Measurements from ENCODE around the gene RASAL2. TPM values are rescaled to one million over a fixed set of nuclear protein-coding genes. Genes with fewer than 3 reads are reported as not detected.

RASAL2 gene
- total and polyA plus RNA-seq, 11 donors: 6.2 to 112 (median 39.9) TPM

GRCh38 chr1:178174539-178174938 is 80.6 kb downstream of the RASAL2 start:
- intact Hi-C loops (cut with DNase I): loop anchor here in 4 of 10 donors (10.0 kb wide), 3 partner anchors 70 to 120 kb away; partner anchors contain the start of gene RASAL2 (in 1 of the 4)
- Histone ChIP-seq H3K4me1 (peaks cover 0 to 43% (median 23%) of the 10 kb centered on the region in 12 donors), H3K27ac (peak overlapping the region in 10 of 12 donors; percentile 5 to 66 (median 38)), H3K36me3 (no peaks in the 10 kb centered on the region), H3K9me3 (no peaks in the 10 kb centered on the region), H3K4me3 (no peak overlapping the region), H3K27me3 (no peaks in the 10 kb centered on the region)
- DNase-seq (no peak), ATAC-seq (peak; percentile 58 to 80 (median 70))
- TF ChIP-seq, protein P1, sequence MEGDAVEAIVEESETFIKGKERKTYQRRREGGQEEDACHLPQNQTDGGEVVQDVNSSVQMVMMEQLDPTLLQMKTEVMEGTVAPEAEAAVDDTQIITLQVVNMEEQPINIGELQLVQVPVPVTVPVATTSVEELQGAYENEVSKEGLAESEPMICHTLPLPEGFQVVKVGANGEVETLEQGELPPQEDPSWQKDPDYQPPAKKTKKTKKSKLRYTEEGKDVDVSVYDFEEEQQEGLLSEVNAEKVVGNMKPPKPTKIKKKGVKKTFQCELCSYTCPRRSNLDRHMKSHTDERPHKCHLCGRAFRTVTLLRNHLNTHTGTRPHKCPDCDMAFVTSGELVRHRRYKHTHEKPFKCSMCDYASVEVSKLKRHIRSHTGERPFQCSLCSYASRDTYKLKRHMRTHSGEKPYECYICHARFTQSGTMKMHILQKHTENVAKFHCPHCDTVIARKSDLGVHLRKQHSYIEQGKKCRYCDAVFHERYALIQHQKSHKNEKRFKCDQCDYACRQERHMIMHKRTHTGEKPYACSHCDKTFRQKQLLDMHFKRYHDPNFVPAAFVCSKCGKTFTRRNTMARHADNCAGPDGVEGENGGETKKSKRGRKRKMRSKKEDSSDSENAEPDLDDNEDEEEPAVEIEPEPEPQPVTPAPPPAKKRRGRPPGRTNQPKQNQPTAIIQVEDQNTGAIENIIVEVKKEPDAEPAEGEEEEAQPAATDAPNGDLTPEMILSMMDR (IDR thresholded peaks at IDR 0.05): no peak
- TF ChIP-seq POLR2A (IDR thresholded peaks at IDR 0.05): no peak
- 6 to 9% (median 7%) methylated on average over 1 of the region's 1 CpG for WGBS, 4 donors

- TF ChIP-seq, protein P1 (IDR thresholded peaks at IDR 0.05): no peak
- no peak for TF ChIP-seq POLR2A (IDR thresholded peaks at IDR 0.05)
- Histone ChIP-seq H3K27ac (no peak overlapping the region), H3K27me3 (no peaks in the 10 kb centered on the region), H3K4me3 (no peak overlapping the region), H3K4me1 (peaks cover 0 to 6% (median 0%) of the 10 kb centered on the region in 12 donors), H3K9me3 (no peaks in the 10 kb centered on the region), H3K36me3 (no peaks in the 10 kb centered on the region)
- intact Hi-C loops (cut with DNase I): loop anchor here in 6 of 10 donors (10.0 kb wide), 2 partner anchors 86 to 126 kb away; partner anchors contain the start of gene RASAL2 (in 3 of the 6)
- no peak for DNase-seq
- WGBS, 4 donors: 93 to 95% (median 95%) methylated on average over 10 of the region's 10 CpGs
- no peak for ATAC-seq
Measured at GRCh38 chr1:178180405-178180804, 86.5 kb downstream of the RASAL2 start.

GRCh38 chr1:178183796-178184195 is 89.9 kb downstream of the RASAL2 start:
- TF ChIP-seq, protein P1 (IDR thresholded peaks at IDR 0.05): no peak
- no peak for TF ChIP-seq POLR2A (IDR thresholded peaks at IDR 0.05)
- Histone ChIP-seq H3K36me3 (no peaks in the 10 kb centered on the region), H3K27ac (no peak overlapping the region), H3K9me3 (peaks cover 0 to 15% (median 0%) of the 10 kb centered on the region in 12 donors), H3K4me3 (no peak overlapping the region), H3K4me1 (peaks cover 0 to 12% (median 3%) of the 10 kb centered on the region in 12 donors), H3K27me3 (no peaks in the 10 kb centered on the region)
- intact Hi-C loops (cut with DNase I): loop anchor here in 6 of 10 donors (10.0 kb wide), 2 partner anchors 89 to 129 kb away; partner anchors contain the start of gene RASAL2 (in 3 of the 6)
- no peak for DNase-seq
- ATAC-seq: no peak

- Histone ChIP-seq H3K36me3 (no peaks in the 10 kb centered on the region), H3K9me3 (peaks cover 0 to 15% (median 0%) of the 10 kb centered on the region in 12 donors), H3K4me3 (peak overlapping the region in 5 of 12 donors; percentile 14 to 34 (median 22)), H3K27ac (peak overlapping the region in 2 of 12 donors; percentile 21 to 65), H3K27me3 (no peaks in the 10 kb centered on the region), H3K4me1 (peaks cover 0 to 50% (median 17%) of the 10 kb centered on the region in 12 donors)
- no peak for DNase-seq
- TF ChIP-seq POLR2A (IDR thresholded peaks at IDR 0.05): no peak
- TF ChIP-seq, protein P1 (IDR thresholded peaks at IDR 0.05): no peak
- WGBS, 4 donors: 48 to 66% (median 56%) methylated on average over 3 of the region's 3 CpGs
- intact Hi-C loops (cut with DNase I): loop anchor here in 9 of 10 donors (2.0 to 10.0 kb wide), 7 partner anchors 94 to 158 kb away; partner anchors contain the start of gene RASAL2 (in 4 of the 9)
- ATAC-seq: no peak
Measured at GRCh38 chr1:178188306-178188705, 94.4 kb downstream of the RASAL2 start.
